Activated effector memory CD4-positive, alpha-beta T cell treated with anti-CD3 and anti-CD28 coated beads, Interleukin-2, amount 50 U/mL, for 16 hours (primary cell): Measurements from ENCODE around the gene ERO1A.

ENCODE experiments used
- DNase-seq: peaks from one replicate; pipeline ENCODE4 v3.0.0-alpha.2; 2020

Gene ERO1A

DNA sequence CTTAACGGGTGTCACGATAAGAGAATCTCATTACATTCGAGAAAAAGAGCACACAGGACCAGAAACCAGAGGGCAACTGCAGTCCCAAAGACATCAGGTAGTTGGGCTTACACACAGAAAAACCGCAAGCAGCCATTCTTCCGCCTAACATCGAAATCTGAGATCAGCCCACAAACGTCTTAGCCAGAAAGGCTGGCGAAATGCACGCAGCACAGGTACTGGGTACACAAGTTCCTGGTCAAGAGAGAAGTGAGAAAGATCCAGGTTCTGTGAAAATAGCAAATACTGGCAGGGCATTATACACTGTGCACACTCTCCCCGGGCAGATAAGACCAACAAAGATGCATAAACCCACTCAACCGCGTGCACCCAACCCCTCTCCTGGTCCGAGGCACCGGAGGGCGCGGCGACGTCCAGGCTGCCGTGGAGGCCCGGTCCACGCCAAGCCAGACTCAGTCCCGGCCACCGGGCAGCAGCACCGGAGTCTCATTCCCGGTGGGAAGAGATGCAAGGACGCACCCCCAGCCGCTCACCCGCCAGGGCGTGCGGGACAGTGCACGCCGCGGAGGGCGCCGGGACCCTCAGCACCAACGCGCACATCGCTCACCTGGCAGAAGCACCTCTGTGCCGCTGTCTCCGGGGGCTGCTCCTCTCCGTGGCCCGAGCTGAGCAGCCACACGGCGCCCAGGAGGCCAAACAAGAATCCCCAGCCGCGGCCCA lies 437 bp downstream of the ERO1A start:
- DNase-seq, result peak; percentile 85

DNA sequence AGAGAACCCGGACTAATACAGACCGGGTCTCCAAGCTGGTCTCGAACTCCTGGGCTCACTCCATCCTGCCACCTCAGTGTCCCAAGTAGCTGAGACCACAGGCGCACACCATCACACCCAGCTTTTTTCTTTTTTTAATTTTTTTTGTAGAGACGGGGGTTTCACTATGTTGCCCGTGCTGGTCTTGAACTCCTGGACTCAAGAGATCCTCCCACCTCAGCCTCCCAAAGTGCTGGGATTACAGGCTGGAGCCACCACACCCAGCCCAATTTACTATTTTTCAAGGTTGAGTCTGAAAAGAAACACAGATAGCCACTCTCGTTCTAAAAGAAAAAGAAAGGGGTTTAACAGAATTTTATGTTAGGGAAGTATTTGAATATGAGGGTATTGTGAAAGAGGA lies 1.8 kb downstream of the ERO1A start:
- DNase-seq, result no peak

DNA sequence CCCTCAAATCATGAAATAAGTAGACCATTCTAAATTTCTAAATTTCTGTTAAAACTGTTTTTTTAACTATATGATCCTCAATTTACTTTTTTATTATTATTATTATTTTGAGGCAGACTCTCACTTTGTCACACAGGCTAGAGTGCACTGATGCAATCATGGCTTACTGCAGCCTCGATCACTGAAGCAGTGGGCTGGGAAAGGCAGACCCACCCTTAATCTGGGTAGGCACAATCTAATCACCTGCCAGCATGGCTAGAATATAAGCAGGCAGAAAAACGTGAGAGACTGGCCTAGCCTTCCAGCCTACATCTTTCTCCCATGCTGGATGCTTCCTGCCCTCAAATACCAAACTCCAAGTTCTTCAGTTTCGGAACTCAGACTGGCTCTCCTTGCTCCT lies 2.3 kb downstream of the ERO1A start:
- no peak for DNase-seq

DNA sequence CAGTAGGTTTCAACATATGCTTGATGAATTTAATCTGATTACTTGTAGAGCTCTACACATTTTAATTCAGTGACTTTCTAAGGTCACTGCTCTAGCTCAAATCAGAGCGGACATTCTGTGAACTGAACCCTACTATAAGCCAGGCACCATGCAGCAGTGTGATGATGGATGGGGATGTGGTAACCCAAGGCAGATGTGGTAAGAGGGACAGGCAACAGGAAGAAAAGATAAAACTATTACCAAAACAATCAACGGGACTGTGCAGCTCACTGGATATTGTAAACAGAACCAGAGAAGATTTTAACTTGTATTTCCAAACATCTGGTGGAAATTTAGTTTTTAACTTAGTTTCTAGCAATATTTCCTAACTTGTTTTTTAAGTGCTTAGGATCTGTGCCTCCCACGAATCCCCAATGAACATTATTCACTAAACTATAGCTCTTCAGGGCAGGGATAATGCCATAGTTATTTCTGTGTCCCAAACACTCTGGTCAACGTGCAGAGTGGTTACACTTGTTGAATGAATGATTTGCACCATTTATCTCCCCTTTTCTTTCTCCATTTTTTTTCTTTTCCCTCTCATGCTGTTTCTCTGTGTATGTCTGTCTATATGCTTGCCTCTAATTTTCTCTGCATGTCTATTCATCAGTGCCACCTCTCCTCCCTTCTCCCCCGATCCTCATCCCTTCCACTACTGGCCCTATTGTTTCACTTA lies 3.0 kb downstream of the ERO1A start:
- DNase-seq, result no peak

DNA sequence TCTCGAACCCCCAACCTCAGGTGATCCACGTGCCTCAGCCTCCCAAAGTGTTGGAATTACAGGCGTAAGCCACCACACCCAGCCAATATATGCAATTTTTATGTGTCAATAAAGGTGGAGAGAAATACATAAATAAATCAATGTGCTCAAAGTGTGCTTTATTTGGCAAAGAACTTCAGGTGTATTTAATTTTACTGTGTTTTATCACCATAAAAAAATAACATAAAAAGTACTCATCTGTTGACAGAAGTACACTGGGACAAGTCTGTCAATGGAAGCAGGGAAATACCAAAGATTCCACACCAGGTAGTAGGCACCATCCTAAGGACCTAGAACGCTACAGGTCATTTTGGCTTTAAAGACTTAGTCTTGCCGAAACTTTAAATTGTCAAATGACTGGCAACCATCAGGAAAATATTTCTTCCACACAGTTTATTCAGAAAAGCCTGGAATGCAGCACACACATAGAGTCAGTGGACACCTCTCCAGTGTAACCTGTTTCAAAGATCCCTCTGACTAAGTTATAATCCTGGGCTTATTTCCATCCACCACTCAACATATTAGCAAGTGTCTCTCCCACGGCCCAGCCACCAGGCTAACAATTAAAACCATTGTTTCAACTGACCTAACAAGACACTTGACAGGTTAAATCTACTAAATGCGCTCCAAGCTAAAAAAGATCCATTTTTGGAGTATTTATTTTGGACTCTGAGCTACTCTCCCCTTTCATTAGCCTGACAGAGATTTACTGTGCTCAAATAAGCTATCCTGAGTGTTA lies 4.2 kb downstream of the ERO1A start:
- DNase-seq, result no peak

DNA sequence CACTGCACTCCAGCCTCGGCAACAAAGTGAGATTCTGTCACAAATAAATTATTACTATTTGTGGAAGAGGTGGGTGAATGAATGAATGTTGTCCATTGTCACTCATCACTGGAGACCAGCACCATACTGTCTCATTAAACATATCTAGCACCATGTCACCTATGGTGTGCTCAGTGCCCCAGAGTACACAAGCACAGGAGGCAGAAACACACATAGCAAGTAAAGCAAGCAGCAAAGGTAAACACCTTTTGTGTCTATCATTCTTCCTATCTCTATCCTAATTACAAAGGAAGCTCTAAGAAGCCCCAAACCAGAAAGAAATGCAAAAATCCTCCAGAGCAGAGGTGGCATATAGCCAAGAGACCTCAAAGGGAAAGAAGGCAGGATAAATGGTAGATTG lies 9.2 kb downstream of the ERO1A start:
- no peak for DNase-seq

DNA sequence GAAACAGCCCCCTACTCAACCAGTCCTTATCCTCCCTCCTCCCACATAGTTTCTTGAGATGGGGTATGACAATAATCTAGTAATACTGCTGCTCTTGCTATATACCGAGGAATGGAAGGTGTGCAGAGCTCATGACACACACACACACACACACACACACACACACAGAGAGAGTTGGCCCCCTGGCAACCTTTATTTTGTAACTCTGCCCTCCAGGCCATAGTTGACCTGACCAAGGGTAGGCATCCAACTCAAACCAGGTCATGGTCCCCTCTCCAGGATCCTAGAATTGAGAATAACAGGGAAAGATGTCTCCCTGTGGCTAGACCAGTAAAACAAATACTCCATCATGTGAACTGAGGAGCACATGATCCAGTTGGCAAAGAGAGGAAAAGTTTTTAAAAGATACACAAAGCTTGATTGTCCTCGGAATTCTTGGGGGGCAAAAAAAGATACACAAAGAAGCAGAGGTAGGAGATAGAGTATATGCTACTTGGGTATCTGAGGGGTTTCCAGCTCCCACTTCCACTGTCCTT lies 11.3 kb downstream of the ERO1A start:
- DNase-seq, result no peak

DNA sequence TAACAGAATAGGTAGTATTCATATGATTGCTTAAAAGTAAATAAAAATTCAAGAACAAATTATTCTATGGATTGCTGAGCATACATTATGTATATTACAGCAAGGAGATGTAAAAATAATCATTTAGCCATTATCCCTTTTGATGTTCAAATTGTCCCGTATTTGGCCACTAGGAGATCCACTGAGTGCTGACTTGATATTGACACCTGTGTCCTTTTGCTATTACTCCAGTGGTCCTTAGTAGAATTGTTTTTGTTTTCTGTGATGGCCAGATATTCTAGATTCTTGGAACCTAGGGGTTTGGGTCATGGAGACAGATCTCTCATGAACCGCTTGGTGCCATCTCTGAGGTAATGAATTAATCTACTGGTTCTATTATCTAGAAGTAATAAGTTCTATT lies 16.8 kb downstream of the ERO1A start:
- no peak for DNase-seq

DNA sequence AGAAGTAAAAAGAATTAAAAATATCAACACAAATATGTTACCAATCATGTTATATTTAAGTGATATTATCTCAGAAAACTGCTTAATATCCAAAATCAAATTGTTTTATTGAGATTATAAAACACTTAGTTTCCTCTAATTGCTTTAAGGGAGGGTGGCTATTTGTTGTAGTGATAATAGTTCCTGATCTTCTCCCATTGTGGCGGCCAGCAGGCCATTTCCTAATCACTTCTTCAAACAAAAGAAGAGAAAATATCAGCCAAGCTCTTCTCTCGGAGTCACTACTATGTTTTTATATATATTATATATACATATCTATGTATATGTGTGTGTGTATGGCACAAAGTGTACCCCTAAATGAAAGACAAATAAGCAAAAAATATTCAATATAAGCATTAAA lies 31.5 kb downstream of the ERO1A start:
- no peak for DNase-seq

DNA sequence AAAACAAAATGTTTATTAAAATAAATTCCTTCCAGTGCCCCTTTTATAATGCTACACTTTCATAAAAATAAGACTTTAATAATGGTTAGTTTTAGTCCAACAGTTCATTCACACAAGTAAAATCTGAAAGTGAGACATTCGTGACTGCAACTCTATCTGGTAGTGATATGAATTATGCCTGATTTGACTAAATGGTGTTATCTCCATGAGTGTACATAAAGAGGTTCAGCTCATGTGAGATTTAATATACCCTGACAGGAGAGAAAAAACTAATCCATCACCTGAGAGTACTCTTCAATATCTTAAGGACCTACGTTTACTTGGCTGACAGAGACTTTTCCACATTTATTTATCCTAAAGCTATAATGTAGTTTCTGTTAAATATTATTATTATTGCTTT lies 34.0 kb downstream of the ERO1A start:
- DNase-seq, result no peak

DNA sequence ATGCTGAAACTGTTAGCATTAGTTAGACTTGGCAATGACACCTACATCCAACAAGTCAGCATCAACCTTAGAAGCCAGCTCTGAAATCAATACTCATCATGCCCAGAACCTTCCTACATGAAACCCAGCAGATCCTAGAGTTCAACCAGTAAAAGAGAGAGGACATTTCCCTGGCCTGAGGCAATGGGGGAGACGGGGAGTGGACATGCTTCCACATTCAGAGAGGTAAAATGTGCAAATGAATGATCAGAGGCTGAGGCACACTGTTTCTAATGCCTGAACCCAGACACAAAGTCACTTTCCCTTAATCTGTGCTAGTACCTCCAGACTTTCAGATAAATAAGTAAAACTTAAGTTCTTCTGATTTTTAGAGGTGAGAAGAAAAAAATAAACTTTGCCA lies 34.5 kb downstream of the ERO1A start:
- DNase-seq, result no peak

DNA sequence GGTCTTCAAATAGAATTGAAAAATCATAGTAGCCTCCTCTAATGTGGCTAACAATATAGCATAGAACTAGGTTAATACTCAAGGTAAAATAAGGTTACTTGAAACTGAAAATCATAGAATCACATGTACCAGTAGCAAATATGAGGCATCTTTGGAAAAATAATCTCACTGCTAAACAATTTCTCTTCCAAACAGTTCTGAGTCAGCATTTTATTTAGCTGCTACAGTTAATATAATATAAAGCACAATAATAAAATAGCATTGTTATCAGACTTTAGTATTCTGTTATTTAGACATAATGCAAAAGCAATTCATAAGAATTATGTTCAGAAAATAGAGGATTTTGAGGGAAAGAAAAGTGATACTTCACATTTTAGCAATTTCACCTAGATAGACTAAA lies 35.0 kb downstream of the ERO1A start:
- no peak for DNase-seq

DNA sequence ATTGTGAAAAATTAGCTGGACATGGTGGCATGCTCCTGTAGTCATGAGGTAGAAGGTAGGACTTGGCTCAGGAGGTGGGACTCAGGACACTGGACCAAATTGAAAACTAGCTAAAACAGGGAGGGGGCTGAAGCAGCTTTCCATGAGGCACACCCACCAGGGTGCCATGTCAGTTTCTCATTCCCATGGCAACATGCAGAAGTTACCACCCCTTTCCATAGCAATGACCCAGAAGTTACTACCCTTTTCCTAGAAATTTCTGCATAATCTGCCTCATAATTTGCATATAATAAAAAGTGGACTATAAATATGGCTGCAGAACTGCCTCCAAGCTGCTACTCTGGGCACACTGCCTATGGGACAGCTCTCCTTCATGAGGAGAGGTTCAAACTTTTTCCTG lies 38.5 kb downstream of the ERO1A start:
- no peak for DNase-seq

DNA sequence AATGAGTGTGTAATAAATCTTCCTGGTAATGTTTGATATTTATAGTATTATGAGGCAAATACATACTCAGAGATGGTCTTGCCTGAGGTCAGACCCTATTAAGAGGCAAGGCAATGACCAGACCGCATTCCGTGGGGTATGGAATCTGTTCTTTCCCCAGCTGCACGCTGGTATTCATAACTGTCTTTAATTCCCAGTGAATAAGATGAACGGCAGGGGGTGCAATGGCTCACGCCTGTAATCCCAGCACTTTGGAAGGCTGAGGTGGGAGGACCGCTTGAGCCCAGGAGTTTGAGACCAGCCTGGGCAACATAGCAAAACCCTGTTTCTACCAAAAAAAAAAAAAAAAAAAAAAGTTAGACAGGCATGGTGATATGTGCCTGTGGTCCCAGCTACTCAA lies 44.6 kb downstream of the ERO1A start:
- no peak for DNase-seq

DNA sequence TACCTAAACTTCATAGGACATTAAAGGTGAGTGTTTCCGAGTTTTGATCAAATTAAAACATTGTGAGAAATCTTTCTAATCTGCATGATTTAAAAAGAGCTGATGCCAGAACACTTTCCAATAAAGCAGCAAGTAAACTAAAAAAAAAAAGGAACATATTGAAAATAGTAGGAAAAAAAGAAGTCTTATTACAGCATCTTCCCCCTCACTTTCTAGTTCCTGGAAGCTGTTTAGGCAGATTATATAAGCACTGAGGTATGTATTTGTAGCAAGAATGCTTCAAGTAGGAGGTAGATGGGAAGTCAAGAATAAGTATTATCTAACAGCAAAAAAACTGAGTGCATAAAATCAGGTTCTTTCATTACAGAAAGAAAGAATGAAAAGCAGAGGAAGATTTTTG lies 45.8 kb downstream of the ERO1A start:
- DNase-seq, result no peak

DNA sequence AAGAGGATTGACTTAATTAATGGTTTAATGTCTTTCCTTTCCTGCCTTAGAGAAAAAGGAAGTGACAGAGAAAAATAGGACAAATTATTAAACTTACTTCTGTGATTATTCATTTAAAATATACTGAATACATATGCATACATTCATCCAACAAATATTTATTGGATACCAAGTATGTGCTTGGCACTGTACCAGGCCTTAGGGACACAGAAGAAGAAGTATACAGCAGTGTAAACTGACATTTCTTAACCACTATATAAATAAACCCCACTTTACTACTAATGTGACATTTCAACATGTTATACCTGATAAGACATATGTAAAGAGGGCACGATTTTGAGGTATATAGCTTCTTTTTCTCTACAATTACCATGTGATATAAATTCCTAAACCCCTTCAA lies 53.6 kb downstream of the ERO1A start:
- no peak for DNase-seq

DNA sequence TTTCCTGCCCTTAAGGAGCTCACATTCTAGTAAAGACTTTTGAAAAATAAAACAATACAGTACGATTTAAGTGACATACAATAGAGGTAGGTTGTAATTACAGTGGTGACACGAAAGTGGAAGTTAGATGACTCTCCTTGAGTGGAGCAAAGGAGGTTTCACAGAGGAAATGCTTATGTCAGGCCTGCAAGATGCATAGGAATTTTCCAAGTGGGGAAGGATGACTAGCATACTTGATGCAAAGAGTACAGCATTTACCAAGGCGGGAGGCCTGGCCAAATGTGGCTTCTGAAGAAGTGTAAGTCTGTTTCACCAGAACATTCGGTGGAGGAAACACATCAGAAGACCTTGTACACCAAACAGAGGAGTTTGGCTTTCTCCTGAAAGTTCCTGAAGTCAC lies 55.2 kb downstream of the ERO1A start:
- no peak for DNase-seq

DNA sequence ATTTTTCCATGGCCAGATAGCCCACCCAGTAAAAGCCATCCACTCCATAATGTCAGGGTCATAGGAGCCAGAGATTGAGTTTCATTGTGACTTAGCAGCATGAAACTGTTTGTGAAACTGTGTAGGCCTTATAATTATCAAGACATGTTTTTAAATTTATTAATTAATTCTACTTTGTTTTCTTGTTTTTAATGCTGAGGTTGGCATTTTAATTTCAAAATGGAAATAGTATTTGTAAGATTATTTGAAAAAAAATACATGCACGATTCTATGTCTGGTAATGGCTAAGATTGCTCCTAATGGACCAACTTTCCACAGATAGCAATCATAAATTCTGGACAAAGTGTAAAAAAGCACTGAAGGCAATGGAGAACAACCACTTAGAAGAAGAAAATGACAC lies 75.7 kb downstream of the ERO1A start:
- DNase-seq, result no peak

DNA sequence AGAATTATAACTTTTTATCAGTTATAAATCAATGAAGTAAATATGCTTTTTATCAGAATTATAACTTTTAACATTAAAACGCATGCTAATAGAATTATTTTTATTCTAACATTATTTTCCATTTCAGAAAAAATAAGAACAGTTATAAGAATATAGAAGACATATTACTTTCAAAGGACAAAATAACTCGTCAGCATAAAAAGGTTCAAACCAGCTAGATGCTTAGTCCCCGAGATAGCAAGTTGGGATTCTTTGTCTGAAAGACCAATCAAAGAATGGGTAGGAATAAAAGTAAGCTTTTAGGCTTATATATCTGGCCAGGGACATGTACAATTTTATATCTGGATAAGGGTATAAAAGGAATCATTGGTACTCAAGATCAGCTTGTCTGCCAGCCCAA lies 76.8 kb downstream of the ERO1A start:
- no peak for DNase-seq

DNA sequence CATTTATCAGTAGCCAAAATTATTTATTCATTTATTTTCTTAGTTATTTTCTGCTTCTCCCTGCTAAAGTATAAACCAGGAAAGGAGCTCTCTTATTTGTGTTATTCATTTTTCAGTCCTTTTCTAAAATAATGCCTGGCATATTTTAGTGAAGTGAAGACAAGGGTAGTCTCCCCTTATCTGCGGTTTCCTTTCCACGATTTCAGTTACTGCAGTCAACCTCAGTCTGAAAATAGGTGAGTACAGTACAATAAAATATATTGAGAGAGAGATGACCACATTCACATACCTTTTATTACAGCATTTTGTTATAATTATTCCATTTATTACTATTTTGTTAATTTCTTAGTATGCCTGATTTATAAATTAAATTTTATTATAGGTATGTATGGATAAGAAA lies 85.2 kb downstream of the ERO1A start:
- no peak for DNase-seq

DNA sequence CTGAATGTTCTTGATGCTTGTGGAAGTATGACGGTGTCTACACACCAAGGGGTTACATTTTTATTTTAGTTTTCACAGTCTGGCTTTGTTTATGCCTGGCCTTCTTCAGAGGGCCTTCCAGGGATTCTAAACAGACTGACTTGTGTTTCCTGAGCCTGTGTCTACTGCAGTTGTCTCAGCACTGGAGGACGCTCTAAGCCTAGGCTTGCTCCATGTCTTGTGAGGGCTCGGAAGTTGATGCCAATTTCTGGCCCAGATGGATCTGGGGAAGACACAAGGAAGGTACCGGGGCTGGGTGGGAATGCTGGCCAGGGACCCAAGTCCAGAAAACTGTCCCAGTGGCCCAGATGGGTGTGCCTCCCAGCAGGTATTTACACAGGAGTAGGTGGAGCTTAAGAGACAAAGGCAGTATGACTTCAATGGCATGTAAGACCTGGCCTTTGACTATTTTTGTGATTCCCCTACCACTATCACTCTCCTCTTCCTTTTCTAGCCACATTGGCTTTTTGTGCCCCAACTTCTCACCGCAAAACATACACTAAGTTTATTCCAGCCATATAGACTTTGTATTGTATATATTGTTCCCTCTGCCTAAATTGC lies 85.8 kb downstream of the ERO1A start:
- DNase-seq, result no peak

DNA sequence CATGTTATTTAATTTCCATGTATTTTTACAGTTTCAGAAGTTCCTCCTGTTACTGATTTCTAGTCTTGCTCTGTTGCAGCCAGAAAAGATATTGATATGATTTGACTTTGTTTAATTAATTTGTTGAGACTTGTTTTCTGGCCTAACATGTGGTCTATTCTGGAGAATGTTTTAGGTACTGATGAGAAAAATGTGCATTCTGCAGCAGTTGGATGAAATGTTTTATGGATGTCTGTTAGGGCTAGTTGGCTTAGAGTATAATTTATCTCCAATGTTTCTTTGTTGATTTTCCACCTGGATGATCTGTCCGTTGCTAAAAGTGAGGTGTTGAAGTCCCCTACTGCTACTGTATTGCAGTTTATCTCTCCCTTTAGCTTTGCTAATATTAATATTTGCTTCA lies 88.3 kb downstream of the ERO1A start:
- no peak for DNase-seq

DNA sequence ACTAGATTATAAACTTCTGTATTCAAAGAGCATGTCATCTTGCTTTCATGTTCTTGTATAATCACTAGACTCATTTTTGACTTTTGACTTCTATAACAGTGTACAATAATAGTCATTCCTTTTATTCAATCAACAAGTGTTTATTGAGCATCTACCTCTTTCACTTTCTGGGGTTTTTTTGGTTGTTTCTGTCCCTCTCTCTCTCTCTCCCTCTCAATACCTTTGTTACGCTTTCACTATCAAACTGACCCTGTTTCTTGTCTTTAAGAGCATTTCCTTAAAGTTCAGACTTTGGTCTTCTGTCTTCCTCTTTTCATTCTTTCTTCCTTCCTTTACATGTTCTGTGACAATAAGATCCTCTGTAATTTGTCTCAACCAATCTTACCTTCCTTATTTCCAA lies 93.2 kb downstream of the ERO1A start:
- DNase-seq, result no peak

DNA sequence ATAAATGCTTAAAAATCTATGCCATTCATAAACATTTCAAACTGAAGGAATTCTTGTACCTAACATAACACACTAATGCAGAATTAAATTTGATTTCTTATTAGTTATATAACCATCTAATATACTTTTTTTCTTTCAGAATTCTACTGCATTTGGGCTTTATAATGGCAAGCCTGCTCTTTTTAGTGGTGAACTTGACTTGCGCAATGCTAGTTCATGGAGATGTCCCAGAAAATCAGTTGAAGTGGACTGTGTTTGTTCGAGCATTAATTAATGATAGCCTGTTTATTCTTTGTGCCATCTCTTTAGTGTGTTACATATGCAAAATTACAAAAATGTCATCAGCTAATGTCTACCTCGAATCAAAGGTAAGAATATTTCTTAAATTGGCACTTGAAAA lies 95.4 kb downstream of the ERO1A start:
- DNase-seq, result no peak
